HG03521 (cell line): Measurements from ENCODE around the gene ACOXL.

ENCODE experiments used
- ATAC-seq: cut with Tn5 transposase; IDR thresholded peaks from one replicate; pipeline ENCODE4 v1.9.1; 2021; ENCODE audit warnings: mild to moderate bottlenecking, moderate library complexity; ENCODE audit not compliant: unreplicated experiment

The ACOXL gene

DNA sequence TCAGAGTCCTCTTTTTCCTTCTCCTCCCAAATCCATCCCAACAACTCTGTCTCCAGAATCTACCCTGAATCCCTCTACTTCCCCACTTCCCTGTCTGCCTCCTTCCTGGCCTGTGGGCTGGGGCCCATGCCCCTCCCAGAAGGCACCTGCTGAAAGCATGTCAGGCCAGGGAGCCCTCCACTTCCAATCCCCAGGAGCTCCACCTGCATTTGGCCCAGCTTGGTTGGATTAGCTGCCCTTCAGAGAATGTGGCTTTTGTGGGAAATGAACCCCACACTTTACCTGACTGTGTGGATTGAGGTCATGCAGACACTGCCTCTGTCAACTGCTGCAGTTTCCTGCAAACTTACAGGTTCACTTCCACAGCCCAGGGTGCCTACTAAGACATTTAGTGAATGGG, 58.5 kb downstream of the ACOXL start:
- no peak for ATAC-seq

DNA sequence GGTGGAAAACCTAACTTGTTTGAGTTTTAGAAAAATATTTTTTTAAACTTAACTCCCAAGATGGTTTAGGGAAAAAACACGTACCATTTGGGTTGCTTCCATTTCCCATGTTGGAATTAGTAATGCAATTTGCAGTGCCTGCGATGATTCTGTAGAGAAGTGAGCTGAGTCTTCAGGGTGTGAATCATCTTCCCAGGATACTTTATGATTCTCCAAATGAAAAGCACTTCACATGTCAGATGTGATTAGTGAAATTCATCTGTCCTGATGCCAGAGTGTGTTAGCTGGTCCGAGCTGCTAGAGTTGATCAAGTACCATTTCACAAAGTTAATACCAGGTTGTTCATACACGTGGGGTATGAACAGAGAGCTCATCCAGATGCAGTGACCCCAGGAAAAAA, 59.1 kb downstream of the ACOXL start:
- ATAC-seq, result no peak

DNA sequence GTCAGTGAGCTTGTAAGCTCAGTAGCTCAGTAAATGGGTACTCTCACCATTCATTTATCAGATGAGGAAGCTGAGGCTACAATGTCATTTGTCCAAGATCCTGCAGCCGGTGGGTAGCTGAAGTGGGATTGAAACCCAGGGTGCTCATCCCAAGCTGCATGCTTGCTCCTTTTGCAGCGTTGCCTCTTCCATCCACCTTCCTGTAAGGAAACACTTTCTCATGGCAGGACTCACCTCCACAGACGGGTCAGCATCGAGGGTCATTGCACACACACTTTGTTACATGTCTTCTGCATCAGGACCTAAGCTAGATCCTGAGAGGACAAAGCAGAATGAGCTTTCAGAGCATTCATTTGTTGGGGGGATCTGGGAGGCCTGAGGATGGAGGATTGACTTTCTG, 60.7 kb downstream of the ACOXL start:
- ATAC-seq, result no peak

DNA sequence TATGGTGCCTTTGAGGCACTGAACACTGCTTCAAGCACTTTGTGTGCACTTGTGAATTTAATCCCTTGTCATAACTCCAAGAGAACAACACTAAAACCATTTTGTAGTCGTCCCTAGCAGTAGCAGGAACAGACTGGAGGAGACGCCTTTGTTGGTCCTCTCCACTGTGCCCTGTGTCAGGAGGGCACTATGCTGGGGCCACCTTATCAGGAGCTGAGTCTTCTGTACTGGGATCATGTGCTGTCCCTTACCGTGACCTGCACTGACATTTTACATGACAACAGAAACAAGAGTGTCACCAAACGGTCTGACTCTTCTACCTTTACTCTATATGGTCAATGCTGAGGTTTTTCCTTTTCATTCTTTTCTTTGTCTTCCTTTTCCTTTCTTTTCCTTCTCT, 62.0 kb downstream of the ACOXL start:
- ATAC-seq, result no peak

DNA sequence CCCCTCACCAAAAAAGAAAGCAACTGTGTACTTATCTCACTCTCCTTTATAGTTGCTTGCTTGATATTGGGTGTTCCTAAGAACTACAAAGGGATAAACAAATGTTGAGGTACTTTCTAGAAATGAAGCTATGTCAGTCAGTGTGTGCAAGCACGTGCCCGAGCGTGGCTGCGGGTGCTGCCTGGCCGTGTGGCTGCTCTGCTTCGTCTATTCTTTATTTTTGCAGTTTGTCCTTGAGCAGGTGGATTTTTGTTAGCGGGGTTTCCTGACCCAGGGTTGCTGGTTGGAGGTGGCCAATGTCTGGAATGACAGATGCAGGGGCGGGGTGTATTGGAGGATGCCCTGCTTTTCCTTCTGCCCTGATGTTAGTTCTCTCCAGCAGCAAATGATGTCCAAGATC, 62.6 kb downstream of the ACOXL start:
- no peak for ATAC-seq

DNA sequence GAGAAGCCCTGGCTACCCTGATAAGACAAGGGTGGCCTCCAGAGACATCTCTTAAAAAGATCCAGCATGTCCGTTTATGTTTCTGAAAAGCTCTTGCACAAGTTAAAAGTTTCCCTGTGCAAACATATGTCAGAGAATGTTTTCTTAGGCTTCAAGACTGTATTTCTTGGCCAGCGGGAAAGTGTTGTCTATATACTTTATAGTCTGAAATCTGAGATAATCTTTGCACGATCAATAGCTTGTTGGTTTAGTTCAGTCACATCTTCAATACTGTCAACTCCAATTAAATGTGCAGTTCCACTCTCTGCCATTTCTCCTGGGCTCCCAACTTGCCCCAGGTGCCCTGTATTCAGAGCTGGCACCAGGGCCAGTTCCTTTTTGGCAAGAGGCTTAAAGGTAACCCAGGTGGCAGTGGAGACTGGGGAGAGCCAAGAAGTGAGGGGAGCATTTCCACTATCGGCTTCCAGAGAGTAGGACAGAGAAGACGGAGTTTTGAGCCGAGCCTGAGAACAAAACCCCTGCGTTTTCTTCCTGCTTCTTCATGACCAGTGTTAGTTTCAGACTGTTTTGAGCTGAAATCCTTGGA, 64.4 kb downstream of the ACOXL start:
- no peak for ATAC-seq

DNA sequence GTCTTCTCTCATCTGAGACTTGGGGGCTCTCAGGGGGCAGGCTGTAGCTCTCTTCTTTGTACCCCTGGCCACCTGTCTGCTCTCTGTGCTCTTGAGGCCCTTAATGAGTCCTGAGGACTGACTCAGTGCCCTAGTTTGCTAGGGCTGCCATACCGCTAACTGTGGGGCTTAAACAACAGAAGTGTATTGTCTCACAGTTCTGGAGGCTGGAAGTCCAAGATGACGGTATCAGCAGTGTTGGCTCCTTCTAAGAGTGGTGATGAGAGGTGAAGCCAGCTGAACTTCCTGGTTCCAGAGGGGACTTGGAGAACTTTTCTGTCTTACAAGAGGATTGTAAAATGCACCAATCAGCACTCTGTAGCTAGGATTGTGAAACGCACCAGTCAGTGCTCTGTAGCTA, 67.0 kb downstream of the ACOXL start:
- ATAC-seq, result no peak

DNA sequence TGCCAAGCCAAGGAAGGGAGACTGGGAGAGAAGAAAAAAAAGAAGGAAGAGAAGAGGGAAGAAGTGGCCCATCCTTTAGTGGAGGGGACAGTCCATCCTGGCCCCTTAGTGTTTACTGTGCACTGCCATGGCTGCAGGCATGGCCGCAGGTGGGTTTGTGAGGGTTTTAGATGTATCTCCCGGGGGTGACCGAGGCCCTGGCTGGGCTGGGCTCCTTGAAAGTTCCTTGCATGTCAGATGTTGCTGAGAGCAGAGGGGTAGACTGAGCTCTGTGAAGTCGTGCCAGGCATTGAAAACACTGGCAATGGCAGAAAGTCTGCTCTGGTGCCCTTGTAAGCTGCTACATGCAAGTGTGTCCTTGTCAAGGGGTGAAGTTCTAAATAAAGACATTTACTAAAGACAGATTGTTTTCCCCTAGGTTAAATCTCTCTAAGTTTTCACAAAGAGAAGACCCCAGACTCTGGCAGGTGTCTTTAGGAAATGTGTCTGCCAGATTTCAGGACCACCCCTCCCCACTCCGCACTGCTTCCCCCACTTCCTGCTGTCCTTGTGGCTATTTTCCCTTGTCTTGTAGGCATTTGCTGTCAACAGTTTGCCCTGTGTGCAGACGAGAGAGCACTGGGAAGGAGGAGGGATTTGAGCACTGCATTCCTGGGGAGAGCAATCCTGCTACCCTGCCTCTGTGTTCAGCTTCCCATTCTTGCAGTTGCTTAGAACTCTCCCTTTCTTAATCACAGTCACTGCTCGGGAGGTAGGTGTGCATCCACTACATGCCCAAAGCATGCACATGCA, 68.4 kb downstream of the ACOXL start:
- ATAC-seq, result no peak

DNA sequence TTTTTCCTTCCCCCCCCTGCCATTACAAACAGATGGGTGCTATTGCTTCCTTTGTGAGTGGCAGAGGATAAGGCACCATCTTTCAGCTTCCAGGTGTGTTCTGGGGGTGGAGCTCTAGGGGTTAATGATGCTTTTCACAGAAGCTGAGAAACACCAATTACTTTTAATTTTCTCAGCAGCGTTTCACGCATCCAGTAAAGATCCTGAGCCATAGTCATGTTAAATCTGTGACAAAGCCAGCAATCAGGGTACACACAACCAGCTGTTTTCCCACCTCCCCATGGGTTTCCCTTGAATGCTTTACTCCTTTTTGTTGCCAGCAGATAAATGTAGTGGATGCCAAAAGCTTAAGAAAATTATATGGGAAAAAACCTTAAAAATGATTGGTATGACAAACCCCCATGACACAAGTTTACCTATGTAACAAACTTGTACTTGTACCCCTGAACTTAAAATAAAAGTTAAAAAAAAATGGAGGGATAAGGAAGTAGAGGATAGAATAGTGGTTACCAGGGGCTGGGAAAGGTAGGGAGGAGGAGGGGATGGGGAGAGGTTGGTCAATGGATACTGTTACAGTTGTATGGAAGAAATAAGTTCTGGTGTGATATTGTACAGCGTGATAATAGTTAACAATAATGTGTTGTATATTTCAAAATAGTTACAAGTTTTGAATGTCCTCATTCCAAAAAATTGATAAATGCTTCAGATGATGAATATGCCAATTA, 70.0 kb downstream of the ACOXL start:
- no peak for ATAC-seq

DNA sequence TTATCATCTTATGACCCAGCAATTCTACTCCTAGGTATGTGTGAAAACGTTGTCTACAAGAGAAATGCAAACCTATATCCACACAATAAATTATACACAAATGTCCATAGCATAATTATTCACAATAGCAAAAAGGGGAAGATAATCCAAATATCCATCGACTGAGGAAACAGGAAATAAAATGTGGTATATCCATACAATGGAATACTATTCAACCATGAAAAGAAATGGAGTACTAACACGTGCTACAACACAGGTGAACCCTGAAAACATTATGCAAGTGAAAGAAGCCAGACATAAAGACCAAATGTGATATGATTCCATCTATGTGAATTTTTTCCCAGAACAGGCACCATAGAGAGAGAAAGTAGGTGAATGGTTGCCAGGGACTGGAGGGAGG, 72.1 kb downstream of the ACOXL start:
- ATAC-seq, result no peak

DNA sequence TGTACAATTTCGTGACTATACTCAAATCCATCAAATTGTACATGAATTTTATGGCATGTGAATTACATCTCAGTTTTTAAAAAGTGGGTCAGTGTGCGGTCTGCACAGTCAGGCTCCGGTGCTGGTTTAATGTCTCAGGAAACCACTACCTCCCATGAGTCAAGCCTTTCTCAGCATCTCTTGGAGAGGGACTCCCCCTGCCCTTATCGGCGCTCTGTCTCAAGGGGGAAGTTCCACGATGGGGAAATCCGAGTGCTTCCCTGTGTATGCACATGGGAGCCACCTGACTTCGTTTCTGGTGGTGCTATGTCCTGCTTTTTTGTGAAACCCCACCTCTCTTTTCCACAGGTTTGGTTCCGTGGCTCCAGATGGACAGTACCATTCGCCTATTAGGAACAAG, 72.5 kb downstream of the ACOXL start:
- ATAC-seq, result no peak

DNA sequence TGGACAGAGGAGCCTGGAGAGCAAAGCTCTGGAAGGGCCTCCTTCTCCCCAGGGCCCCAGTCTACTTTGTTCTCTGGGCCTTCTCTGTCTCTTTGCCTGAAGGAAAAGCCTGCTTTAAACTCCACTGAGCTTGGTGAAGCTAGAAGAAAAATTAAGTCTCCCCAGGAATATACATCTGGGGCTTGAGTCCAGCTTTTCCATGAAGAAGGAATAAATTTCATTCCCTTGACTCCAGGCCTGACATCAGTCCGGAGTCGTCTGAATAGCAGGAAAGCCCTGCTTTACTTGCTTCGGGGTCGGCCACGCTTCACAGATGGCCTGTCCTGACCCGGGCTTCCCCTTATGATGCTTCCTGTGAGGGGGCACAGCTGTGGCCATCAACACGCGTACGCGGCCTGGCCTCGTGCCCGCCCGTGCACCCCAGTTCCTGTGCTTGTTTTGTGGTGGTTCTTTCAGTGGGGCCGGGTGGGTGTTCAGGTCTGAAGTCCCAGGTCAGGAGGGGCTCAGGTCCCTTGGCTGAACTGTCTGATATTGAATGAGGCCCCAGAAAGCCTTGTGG, 73.6 kb downstream of the ACOXL start:
- no peak for ATAC-seq

DNA sequence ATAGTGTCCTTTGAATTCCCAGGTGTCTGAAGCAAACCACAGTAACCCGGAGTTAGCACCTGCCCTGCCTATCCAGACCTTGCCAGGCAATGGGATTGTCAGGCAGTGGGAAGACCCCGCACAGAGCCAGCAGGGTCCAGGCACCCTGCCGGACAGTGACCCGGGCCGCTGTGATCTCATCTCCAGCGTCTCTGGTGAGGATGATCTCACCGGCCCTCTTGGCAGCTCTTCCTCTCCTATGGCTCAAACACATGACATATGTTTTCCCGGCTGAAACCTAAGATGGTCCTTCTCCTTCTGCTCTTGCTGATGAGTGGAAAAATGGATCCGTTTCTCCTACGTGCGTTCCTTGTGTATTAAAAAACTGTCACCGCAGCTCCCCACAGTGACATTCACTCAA, 75.1 kb downstream of the ACOXL start:
- ATAC-seq, result no peak

DNA sequence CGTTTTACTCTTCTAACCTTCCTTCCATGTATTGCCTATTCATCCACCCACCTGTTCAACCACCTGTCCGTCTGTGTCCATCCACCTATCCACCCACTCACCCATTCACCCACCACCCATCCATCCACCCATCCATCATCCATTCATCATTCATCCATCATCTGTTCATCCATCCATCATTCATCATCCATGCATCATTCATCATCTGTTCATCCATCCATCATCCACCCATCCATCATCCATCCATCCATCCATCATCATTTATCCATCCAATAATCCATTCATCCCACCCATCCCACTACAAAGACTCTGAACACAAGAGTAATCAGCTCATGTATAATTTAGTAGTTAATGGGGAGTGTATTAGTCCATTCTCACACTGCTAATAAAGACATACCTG, 78.0 kb downstream of the ACOXL start:
- ATAC-seq, result no peak

DNA sequence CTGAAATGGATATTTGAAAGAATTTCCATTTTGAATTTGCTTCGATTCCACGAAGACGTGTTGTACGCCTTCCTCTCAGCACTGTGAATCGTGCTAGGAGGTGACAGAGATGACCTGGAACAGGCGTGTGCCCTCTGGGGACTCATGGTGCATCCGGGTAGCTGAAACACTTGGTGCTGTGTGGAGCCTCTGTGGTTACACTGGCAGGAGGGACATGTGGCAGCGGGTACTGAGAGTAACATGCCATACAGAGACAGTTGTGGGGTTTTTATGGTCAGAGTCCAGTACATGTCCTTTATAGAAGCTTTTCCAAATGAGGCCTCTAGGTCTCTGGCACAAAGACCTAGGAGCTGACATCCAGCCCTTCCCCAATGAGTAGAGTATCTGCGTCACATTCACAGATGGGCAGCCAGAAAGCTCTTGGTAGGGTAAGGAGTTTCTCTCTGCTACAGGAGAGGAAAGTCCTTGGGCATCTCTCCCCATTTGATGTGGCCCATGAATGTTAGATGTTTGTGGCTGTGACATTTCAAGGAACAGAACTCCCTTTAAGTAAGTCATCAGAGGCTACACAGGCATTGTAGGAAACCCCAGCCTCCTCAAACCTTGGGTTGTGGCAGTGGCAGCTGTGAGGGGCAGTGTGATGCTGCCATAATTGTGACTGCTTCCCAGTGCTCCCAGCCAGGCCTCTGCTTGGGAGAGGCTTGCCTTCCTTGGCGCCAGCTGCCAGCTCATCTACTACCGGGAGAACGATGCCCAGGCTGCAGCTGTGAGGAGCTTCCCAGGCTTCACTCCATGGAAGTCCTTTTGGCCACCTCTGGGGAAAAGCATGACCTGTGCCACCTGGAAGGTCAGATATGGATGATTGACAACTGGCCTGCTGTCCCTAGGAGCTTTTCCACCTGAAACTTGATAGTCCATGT, 80.6 kb downstream of the ACOXL start:
- ATAC-seq, result no peak

DNA sequence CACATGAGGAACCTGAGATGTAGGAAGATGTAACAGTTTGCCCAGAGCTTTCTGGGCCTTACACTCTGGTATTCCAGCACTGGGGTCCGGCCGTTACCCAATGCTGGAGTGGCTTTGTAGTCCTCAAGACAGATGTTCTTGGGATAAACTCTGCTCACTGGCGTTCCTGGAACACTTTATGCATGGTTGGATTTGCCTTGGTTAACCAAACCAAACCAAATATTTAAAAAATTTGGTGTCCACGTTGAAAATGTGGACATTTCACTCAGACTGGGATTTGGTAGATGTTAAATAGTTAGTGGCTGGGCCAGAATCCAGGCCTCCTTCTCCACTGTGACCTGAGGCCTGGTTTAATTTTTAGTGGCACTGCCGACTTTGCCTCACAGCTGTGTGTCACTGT, 81.5 kb downstream of the ACOXL start:
- ATAC-seq, result no peak

DNA sequence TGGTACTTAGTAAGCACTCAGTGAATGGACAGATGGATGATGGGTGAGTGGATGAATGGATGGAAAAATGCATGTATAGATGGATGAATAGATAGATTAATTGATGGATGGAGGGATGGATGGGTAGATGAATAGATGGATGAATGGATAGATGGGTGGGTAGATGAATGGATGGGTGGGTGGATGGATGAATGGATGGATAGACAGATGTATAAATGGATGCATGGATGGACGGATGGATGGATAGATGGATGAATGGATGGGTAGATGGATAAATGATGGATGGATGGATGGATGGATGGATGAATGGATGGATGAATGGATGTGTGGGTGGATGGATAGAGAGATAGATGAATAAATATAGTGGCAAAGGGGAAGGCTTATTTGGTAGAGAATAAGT, 83.6 kb downstream of the ACOXL start:
- ATAC-seq, result no peak

DNA sequence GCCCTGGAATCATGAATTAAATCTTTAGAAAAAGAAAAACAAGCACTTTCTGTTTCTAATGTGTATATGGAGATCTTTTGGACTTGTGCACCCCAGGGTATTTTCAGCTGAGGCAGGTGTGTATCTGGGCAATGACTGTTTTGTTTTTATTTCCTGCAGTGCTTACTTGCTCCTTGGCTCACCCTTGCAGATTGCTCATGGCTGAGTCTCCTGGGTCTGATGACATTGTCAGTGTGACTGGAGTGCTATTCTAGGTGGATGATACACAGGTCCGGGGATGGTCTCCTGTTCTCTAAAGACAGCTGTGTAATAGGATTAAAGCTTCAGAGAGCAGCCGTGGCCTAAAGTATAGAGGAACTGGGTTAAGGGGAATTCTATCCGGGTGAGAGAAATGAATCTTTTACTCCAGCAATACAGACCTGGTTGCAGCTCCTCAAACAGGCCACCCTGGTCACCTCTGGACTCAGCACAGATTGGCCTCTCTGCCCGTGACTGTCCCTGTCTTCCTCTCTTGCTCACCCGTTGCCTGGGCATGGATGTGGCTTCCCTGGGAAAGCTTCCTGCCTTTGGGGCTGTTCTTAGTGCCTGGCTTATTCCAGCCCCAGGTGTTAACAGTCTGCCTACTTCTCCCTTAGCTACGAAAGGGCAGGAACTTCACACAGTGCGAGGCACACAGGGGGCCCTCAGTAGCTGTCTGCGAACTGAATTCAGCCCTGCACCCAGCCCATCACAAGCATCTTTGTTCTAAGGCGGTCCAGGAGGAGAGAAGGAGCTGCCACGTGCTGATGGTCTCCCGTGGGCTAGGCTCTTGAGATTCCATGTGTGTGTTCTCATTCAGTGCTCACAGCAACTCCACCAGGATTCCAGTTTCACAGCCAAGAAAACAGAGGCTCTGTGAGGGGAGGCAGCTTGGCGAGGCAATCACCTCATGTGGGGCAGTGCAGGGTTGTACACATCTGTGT, 84.3 kb downstream of the ACOXL start:
- no peak for ATAC-seq

DNA sequence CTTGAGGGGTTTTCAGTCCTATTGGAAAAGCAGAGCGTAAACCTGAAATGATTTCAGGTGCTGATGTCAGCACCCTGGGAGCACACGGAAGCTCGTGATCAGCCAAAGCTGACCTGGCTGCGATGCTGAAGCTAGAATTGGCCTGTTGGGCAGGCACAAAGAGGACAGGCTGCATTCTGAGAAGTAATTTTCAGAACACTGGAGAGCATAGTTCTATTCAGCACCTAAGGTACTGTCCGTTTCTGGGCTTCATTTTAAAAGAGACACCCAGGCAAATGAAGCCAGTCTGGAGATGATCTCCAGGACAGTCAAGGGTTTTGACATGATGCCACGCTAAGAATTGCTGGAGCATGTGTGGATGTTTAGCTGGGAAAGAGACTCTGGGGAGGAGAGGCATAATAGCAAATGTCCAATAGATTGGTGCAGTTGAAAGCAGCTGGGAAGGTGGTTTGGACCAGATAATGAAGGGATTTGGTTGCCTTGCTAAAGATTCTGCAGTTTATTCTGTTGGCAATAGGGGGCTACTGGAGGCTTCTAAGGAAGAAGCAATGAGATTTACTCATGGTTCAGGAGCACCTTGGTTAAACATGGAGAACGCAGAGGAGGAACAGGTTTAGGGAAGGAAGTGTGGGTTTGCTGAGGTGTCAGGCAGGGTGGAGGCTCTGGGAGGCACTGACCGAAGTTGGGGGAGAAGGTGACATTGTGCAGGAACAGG, 86.6 kb downstream of the ACOXL start:
- ATAC-seq, result no peak
